ENCODE data around the gene ADK.

ADK gene

GRCh38 chr10:74276416-74276815 lies 125.4 kb downstream of the ADK start:
- H3K4me1 ChIP-seq (ENCODE audit: low read length), result no peaks in the 10 kb centered on the region
- H3K4me3 ChIP-seq (ENCODE audit: low read length), result no peak overlapping the region
- H3K4me2 ChIP-seq (ENCODE audit: low read length), result no peak overlapping the region
- H4K20me1 ChIP-seq (ENCODE audit: insufficient read depth, low read length), result no peaks in the 10 kb centered on the region; the same call in 1 of the 2 replicates
- no peak overlapping the region for H3K27ac ChIP-seq (ENCODE audit: low read length)
- TF ChIP-seq, protein P1, sequence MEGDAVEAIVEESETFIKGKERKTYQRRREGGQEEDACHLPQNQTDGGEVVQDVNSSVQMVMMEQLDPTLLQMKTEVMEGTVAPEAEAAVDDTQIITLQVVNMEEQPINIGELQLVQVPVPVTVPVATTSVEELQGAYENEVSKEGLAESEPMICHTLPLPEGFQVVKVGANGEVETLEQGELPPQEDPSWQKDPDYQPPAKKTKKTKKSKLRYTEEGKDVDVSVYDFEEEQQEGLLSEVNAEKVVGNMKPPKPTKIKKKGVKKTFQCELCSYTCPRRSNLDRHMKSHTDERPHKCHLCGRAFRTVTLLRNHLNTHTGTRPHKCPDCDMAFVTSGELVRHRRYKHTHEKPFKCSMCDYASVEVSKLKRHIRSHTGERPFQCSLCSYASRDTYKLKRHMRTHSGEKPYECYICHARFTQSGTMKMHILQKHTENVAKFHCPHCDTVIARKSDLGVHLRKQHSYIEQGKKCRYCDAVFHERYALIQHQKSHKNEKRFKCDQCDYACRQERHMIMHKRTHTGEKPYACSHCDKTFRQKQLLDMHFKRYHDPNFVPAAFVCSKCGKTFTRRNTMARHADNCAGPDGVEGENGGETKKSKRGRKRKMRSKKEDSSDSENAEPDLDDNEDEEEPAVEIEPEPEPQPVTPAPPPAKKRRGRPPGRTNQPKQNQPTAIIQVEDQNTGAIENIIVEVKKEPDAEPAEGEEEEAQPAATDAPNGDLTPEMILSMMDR (IDR thresholded peaks at IDR 0.05; ENCODE audit: low read depth, low read length), result no peak
- TF ChIP-seq EZH2phosphoT487 (IDR thresholded peaks at IDR 0.05; ENCODE audit: low read depth), result no peak
- no peaks in the 10 kb centered on the region for H3K9me3 ChIP-seq (ENCODE audit: insufficient read depth, low read length)
- no peak overlapping the region for H2AFZ ChIP-seq (ENCODE audit: low read depth, low read length)
- H3K9ac ChIP-seq (ENCODE audit: low read length), result no peak overlapping the region
- no peaks in the 10 kb centered on the region for H3K36me3 ChIP-seq (replicated peaks; ENCODE audit: low read depth, low read length)
- H3K79me2 ChIP-seq (ENCODE audit: low read length), result no peaks in the 10 kb centered on the region
- H3K27me3 ChIP-seq (ENCODE audit: low read depth, low read length), result no peaks in the 10 kb centered on the region

DNA sequence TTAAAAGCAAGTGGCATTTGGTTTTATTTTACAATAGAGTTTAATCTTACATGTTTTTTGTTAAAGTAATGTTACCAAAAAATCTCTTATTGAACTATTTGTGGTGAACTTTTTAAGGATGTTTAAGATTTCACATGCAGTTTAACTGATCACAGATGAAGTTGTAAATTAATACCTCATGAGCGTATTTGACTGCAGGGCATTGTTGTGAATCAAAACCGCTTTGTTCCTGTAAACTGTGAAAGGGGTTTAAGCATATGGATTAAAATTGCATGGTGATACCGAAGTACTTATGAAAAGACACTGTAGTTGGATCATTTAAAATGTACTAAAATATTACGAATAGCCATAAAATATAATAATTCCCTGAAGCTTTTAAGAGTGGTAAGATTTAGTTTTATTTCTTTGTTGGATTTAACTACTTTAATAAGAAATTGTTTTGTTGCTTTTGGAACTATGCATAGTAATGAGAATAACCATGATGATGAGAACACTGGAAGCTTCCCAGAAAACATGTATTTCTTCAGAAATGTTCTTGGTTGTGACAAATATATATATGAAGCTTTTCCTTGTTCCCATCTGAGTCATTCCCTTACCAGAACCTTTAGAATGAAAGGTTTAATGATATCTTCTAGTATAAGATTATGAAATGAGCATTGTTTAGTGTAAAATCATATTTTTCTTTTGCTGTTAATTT lies 131.3 kb downstream of the ADK start:
- Histone ChIP-seq H3K79me2 (ENCODE audit: low read length) (no peaks in the 10 kb centered on the region), H3K4me3 (ENCODE audit: low read length) (no peak overlapping the region), H3K36me3 (replicated peaks; ENCODE audit: low read depth, low read length) (no peaks in the 10 kb centered on the region)

DNA sequence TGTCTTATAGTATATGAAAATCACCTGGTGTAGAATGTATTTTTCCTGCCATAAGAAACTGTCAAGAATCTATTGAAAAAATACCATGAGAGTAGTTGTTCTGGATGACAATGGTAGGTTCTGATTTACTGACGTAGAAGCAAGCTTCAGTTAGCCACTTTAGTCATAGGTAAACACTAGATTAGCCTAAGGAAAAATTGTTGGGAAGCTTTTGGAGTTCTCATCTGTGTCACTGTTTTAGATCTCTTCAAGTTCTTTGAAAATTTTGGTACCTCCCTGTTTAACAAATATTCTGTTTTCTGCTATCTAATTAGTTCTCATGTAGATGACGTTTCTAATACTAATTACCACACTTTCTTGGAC lies 131.8 kb downstream of the ADK start:
- no peak overlapping the region for H3K4me3 ChIP-seq (ENCODE audit: low read length)
- H3K4me1 ChIP-seq (ENCODE audit: low read length), result no peaks in the 10 kb centered on the region
- H3K36me3 ChIP-seq (replicated peaks; ENCODE audit: low read depth, low read length), result no peaks in the 10 kb centered on the region
- no peaks in the 10 kb centered on the region for H3K9me3 ChIP-seq (ENCODE audit: insufficient read depth, low read length)
- H4K20me1 ChIP-seq (ENCODE audit: insufficient read depth, low read length), result no peaks in the 10 kb centered on the region; the same call in 1 of the 2 replicates
- no peak overlapping the region for H3K27ac ChIP-seq (ENCODE audit: low read length)
- TF ChIP-seq, protein P1 (IDR thresholded peaks at IDR 0.05; ENCODE audit: low read depth, low read length), result no peak
- no peak for TF ChIP-seq EZH2phosphoT487 (IDR thresholded peaks at IDR 0.05; ENCODE audit: low read depth)
- no peak overlapping the region for H3K9ac ChIP-seq (ENCODE audit: low read length)
- H3K27me3 ChIP-seq (ENCODE audit: low read depth, low read length), result no peaks in the 10 kb centered on the region
- no peak overlapping the region for H2AFZ ChIP-seq (ENCODE audit: low read depth, low read length)
- no peak overlapping the region for H3K4me2 ChIP-seq (ENCODE audit: low read length)
- H3K79me2 ChIP-seq (ENCODE audit: low read length), result no peaks in the 10 kb centered on the region

More for the DNA sequence above, 131.3 kb downstream of the ADK start:
- Histone ChIP-seq H3K4me2 (ENCODE audit: low read length) (no peak overlapping the region), H4K20me1 (ENCODE audit: insufficient read depth, low read length) (no peaks in the 10 kb centered on the region; the same call in 1 of the 2 replicates), H3K4me1 (ENCODE audit: low read length) (no peaks in the 10 kb centered on the region), H3K9ac (ENCODE audit: low read length) (no peak overlapping the region), H3K27ac (ENCODE audit: low read length) (no peak overlapping the region), H3K9me3 (ENCODE audit: insufficient read depth, low read length) (no peaks in the 10 kb centered on the region), H3K27me3 (ENCODE audit: low read depth, low read length) (no peaks in the 10 kb centered on the region), H2AFZ (ENCODE audit: low read depth, low read length) (no peak overlapping the region)
- TF ChIP-seq, protein P1 (IDR thresholded peaks at IDR 0.05; ENCODE audit: low read depth, low read length), result no peak
- TF ChIP-seq EZH2phosphoT487 (IDR thresholded peaks at IDR 0.05; ENCODE audit: low read depth), result no peak

GRCh38 chr10:74289188-74289587 lies 138.2 kb downstream of the ADK start:
- H3K4me1 ChIP-seq (ENCODE audit: low read length), result no peaks in the 10 kb centered on the region
- H3K9ac ChIP-seq (ENCODE audit: low read length), result no peak overlapping the region
- H3K79me2 ChIP-seq (ENCODE audit: low read length), result no peaks in the 10 kb centered on the region
- no peak overlapping the region for H3K4me2 ChIP-seq (ENCODE audit: low read length)
- no peak overlapping the region for H3K4me3 ChIP-seq (ENCODE audit: low read length)
- no peak overlapping the region for H3K27ac ChIP-seq (ENCODE audit: low read length)
- no peaks in the 10 kb centered on the region for H3K9me3 ChIP-seq (ENCODE audit: insufficient read depth, low read length)
- TF ChIP-seq, protein P1 (IDR thresholded peaks at IDR 0.05; ENCODE audit: low read depth, low read length), result no peak
- TF ChIP-seq EZH2phosphoT487 (IDR thresholded peaks at IDR 0.05; ENCODE audit: low read depth), result no peak
- H2AFZ ChIP-seq (ENCODE audit: low read depth, low read length), result no peak overlapping the region
- H3K27me3 ChIP-seq (ENCODE audit: low read depth, low read length), result no peaks in the 10 kb centered on the region
- no peaks in the 10 kb centered on the region for H4K20me1 ChIP-seq (ENCODE audit: insufficient read depth, low read length)
- H3K36me3 ChIP-seq (replicated peaks; ENCODE audit: low read depth, low read length), result no peaks in the 10 kb centered on the region

All from OCI-LY3 (cell line).